HCT116 (cell line): ENCODE data around the gene PCYT1A. TPM values are rescaled to one million over a fixed set of nuclear protein-coding genes. Genes with fewer than 3 reads are reported as not detected.

Experiments used
- ATAC-seq: fragments of 200-7000 bp; cut with Tn5 transposase; 2 replicates; pipeline ENCODE4 v1.9.1; 2020; ENCODE audit warnings: mild to moderate bottlenecking, moderate library complexity
- BruUV-seq: library from RNA; stranded (reverse); fragments of 400-500 nt; replicated peaks from 2 replicates; lab custom pipeline; 2021; lab: Mats Ljungman, UMichigan
- CTCF ChIA-PET: fragments of 300-600 bp; sonication (Branson Sonifier 250); formaldehyde crosslinking; loops from one replicate; lab custom pipeline; 2021; ENCODE audit warnings: antibody characterized with exemption; lab: Charles Lee
- POLR2A ChIA-PET: fragments of 300-600, 350-600 bp; sonication (Branson Sonifier 250); formaldehyde crosslinking; loops from one replicate; lab custom pipeline; 2021; ENCODE audit warnings: antibody characterized with exemption; lab: Charles Lee
- RAD21 ChIA-PET, 2 experiments: fragments of 300-600 bp; sonication (Branson Sonifier 250); formaldehyde crosslinking; loops; one replicate each; lab custom pipeline; 2023; ENCODE audit warnings: low total read pairs in 2 of 2; ENCODE audit not compliant: uncharacterized antibody in 2 of 2, unreplicated experiment in 2 of 2, low non-redundant PET in 1 of 2; lab: Charles Lee
- DNase-seq: peaks from one replicate; pipeline ENCODE4 v3.0.0-alpha.2; 2010; ENCODE audit warnings: low read depth, low spot score
- H2AFZ ChIP-seq: fragments of 200-600 bp; shearing (Covaris generic), sonication (generic); 2 replicates; pipeline ENCODE4 v1.6.1; 2017; ENCODE audit warnings: low read depth, mixed run types, mixed read lengths, antibody characterized with exemption, low read length; ENCODE audit not compliant: poor library complexity, severe bottlenecking
- H3K27ac ChIP-seq: 2 replicates; pipeline ENCODE4 v1.5.1; 2012; ENCODE audit warnings: low read depth, low read length
- H3K27me3 ChIP-seq: fragments of 200-600 bp; sonication (generic); 2 replicates; pipeline ENCODE4 v1.6.1; 2016; ENCODE audit warnings: mixed run types, low read length, mixed read lengths; ENCODE audit not compliant: insufficient read depth
- H3K36me3 ChIP-seq, 2 experiments: fragments of 200-500 bp in 1 of 2; fragments of 200-600 bp in 1 of 2; sonication (Bioruptor generic) in 1 of 2; sonication (generic) in 1 of 2; 2 replicates each; pipeline versions ENCODE4 v1.5.1 to v1.6.1; 2014 to 2016; ENCODE audit warnings: low read length in 2 of 2, inconsistent platforms in 1 of 2, mixed read lengths in 1 of 2, mixed run types in 1 of 2; ENCODE audit not compliant: insufficient read depth in 2 of 2, control insufficient read depth in 1 of 2
- H3K4me1 ChIP-seq, 2 experiments: fragments of 200-600 bp in 1 of 2; sonication (generic) in 1 of 2; 2 replicates each; pipeline versions ENCODE4 v1.5.1 to v1.6.1; 2012 to 2017; ENCODE audit warnings: low read length in 2 of 2, inconsistent platforms in 1 of 2, mild to moderate bottlenecking in 1 of 2, mixed read lengths in 1 of 2, mixed run types in 1 of 2, moderate library complexity in 1 of 2; ENCODE audit not compliant: insufficient read depth in 2 of 2, control insufficient read depth in 1 of 2
- H3K4me2 ChIP-seq: fragments of 200-600 bp; sonication (generic); 2 replicates; pipeline ENCODE4 v1.6.1; 2017; ENCODE audit warnings: mixed run types, low read length, mixed read lengths
- H3K4me3 ChIP-seq, 2 experiments: fragments of 200-600 bp in 1 of 2; sonication (generic) in 1 of 2; replicated peaks in 1 of 2; 2 replicates each; pipeline ENCODE4 v1.5.1; 2011 to 2016; ENCODE audit warnings: low read length in 2 of 2, control low read depth in 1 of 2, low read depth in 1 of 2, mild to moderate bottlenecking in 1 of 2, mixed read lengths in 1 of 2, mixed run types in 1 of 2
- H3K79me2 ChIP-seq: fragments of 200-600 bp; sonication (generic); 2 replicates; pipeline ENCODE4 v1.6.1; 2017; ENCODE audit warnings: mild to moderate bottlenecking, mixed run types, low read length, moderate library complexity, mixed read lengths; ENCODE audit not compliant: insufficient read depth
- H3K9ac ChIP-seq: fragments of 200-600 bp; sonication (generic); 2 replicates; pipeline ENCODE4 v1.6.1; 2016; ENCODE audit warnings: low read length, mixed read lengths
- H3K9me2 ChIP-seq: fragments of 200-600 bp; sonication (generic), shearing (Covaris generic); 2 replicates; pipeline ENCODE4 v1.6.1; 2017; ENCODE audit warnings: mixed run types, mild to moderate bottlenecking, moderate library complexity; ENCODE audit not compliant: insufficient read depth
- H3K9me3 ChIP-seq, 2 experiments: fragments of 200-500 bp in 1 of 2; fragments of 200-600 bp in 1 of 2; sonication (Bioruptor generic) in 1 of 2; sonication (generic) in 1 of 2; 2 replicates each; pipeline ENCODE4 v1.6.1; 2014 to 2017; ENCODE audit warnings: low read length in 2 of 2, mixed read lengths in 2 of 2, inconsistent platforms in 1 of 2, low read depth in 1 of 2, mild to moderate bottlenecking in 1 of 2, mixed run types in 1 of 2, moderate library complexity in 1 of 2; ENCODE audit not compliant: control insufficient read depth in 1 of 2, insufficient read depth in 1 of 2
- H4K20me1 ChIP-seq: fragments of 200-600 bp; sonication (generic), shearing (Covaris generic); 2 replicates; pipeline ENCODE4 v1.6.1; 2017; ENCODE audit warnings: mixed run types, mild to moderate bottlenecking, moderate library complexity; ENCODE audit not compliant: insufficient read depth
- CBX3 ChIP-seq: IDR thresholded peaks from 2 replicates; pipeline ENCODE4 v1.6.1; 2012; ENCODE audit warnings: low read depth
- CTCF ChIP-seq, 3 experiments: fragments of 200-600 bp in 1 of 3; sonication (generic) in 1 of 3; IDR thresholded peaks in 2 of 3; conservative IDR thresholded peaks in 1 of 3; 2 replicates each; pipeline ENCODE4 v1.5.1; 2012 to 2017; ENCODE audit warnings: low read depth in 2 of 3, low read length in 2 of 3, antibody characterized with exemption in 1 of 3, borderline replicate concordance in 1 of 3, control low read depth in 1 of 3, mild to moderate bottlenecking in 1 of 3, mixed read lengths in 1 of 3, mixed run types in 1 of 3, moderate library complexity in 1 of 3; ENCODE audit not compliant: insufficient read depth in 1 of 3
- ELF1 ChIP-seq: IDR thresholded peaks from 2 replicates; pipeline ENCODE4 v1.6.1; 2012; ENCODE audit warnings: low read depth, borderline replicate concordance
- EZH2phosphoT487 ChIP-seq: fragments of 200-600 bp; IDR thresholded peaks from 2 replicates; pipeline ENCODE4 v1.6.1; 2018; ENCODE audit warnings: antibody characterized with exemption, borderline replicate concordance
- FOSL1 ChIP-seq: IDR thresholded peaks from 2 replicates; pipeline ENCODE4 v1.6.1; 2012; ENCODE audit warnings: low read depth
- POLR2AphosphoS5 ChIP-seq: IDR thresholded peaks from 2 replicates; pipeline ENCODE4 v1.6.1; 2011; ENCODE audit warnings: mild to moderate bottlenecking, low read depth, low read length, moderate library complexity
- RAD21 ChIP-seq: IDR thresholded peaks from 2 replicates; pipeline ENCODE4 v1.6.1; 2012; ENCODE audit warnings: low read depth, mild to moderate bottlenecking
- SIN3A ChIP-seq: IDR thresholded peaks from 2 replicates; pipeline ENCODE4 v1.6.1; 2012; ENCODE audit warnings: low read depth
- SRF ChIP-seq: IDR thresholded peaks from 2 replicates; pipeline ENCODE4 v1.6.1; 2012; ENCODE audit warnings: low read depth
- YY1 ChIP-seq: IDR thresholded peaks from 2 replicates; pipeline ENCODE4 v1.6.1; 2011; ENCODE audit warnings: low read length, low read depth, moderate library complexity, mild to moderate bottlenecking; ENCODE audit not compliant: insufficient replicate concordance; ENCODE audit errors: extremely low read depth
- ZFX ChIP-seq: fragments of 450-650 bp; IDR thresholded peaks from 2 replicates; pipeline ENCODE4 v1.6.1; 2017
- intact Hi-C: fragments of 100-400 bp; cut with micrococcal nuclease; formaldehyde crosslinking; loops from 2 replicates; pipeline ENCODE4 v1.10.0; 2022
- total RNA-seq: library from RNA; stranded (reverse); gene quantifications from one replicate; pipeline ENCODE4 v1.2.1, GENCODE V29; 2021; ENCODE audit not compliant: unreplicated experiment

The PCYT1A gene
- total RNA-seq, 1 experiment from 2014 or later, result 32.1 TPM

GRCh38 chr3:196195664-196196265 is 91.8 kb downstream of the PCYT1A start:
- Histone ChIP-seq H3K27me3 (no peaks in the 10 kb centered on the region), H3K4me1 (no peaks in the 10 kb centered on the region; a peak in 1 of 4 replicates), H3K79me2 (no peaks in the 10 kb centered on the region), H3K4me2 (no peak overlapping the region), H3K4me3 (no peak overlapping the region), H2AFZ (no peak overlapping the region), H3K9me2 (no peaks in the 10 kb centered on the region), H3K36me3 (no peaks in the 10 kb centered on the region), H4K20me1 (no peaks in the 10 kb centered on the region), H3K27ac (no peak overlapping the region), H3K9ac (no peak overlapping the region)
- intact Hi-C loops, result loop anchor here (1.0 kb wide), 2 partner anchors 122 to 169 kb away; no protein-coding TSS in a partner anchor
- no TSS peak for BruUV-seq
- POLR2A ChIA-PET, result no interaction called here
- no peak for ATAC-seq
- CTCF ChIA-PET, result interaction anchor here (0.6 to 2.3 kb wide), 5 partner anchors 122 to 343 kb away, joined by 3 to 17 read pairs (median 7); no protein-coding TSS in a partner anchor
- RAD21 ChIA-PET, result no interaction called here
- TF ChIP-seq CBX3 (no peak), ELF1 (no peak), CTCF (IDR thresholded peaks at IDR 0.05 in 2 of 3, conservative IDR thresholded peaks at IDR 0.05 in 1 of 3; ENCODE audit: borderline replicate concordance in 1 of 3, insufficient read depth in 1 of 3, low read depth in 2 of 3, low read length in 2 of 3) (no peak), SRF (no peak)
- TF ChIP-seq, all 23 proteins: peak for 0
- DNase-seq, result no peak
- H3K9me3 ChIP-seq, result no peaks in the 10 kb centered on the region

- no peak overlapping the region for H3K4me3 ChIP-seq
- H3K9ac ChIP-seq, result no peak overlapping the region
- no peaks in the 10 kb centered on the region; a peak in 1 of 4 replicates for H3K4me1 ChIP-seq
- H4K20me1 ChIP-seq, result no peaks in the 10 kb centered on the region
- RAD21 ChIA-PET, result no interaction called here
- intact Hi-C loops, result no loop called here
- no TSS peak for BruUV-seq
- H3K27me3 ChIP-seq, result no peaks in the 10 kb centered on the region
- no peaks in the 10 kb centered on the region for H3K9me2 ChIP-seq
- TF ChIP-seq ZFX (no peak), CBX3 (no peak), FOSL1 (no peak), EZH2phosphoT487 (no peak), RAD21 (no peak), SIN3A (no peak), CTCF (IDR thresholded peaks at IDR 0.05 in 2 of 3, conservative IDR thresholded peaks at IDR 0.05 in 1 of 3; ENCODE audit: borderline replicate concordance in 1 of 3, insufficient read depth in 1 of 3, low read depth in 2 of 3, low read length in 2 of 3) (no peak), POLR2AphosphoS5 (no peak), YY1 (no peak)
- no peak overlapping the region for H3K27ac ChIP-seq
- H3K4me2 ChIP-seq, result no peak overlapping the region
- ATAC-seq, result no peak
- no peak for DNase-seq
- H3K36me3 ChIP-seq, result no peaks in the 10 kb centered on the region
- no peaks in the 10 kb centered on the region for H3K9me3 ChIP-seq
- CTCF ChIA-PET, result no interaction called here
- H2AFZ ChIP-seq, result no peak overlapping the region
- POLR2A ChIA-PET, result no interaction called here
- no peaks in the 10 kb centered on the region for H3K79me2 ChIP-seq
These were observed 93.0 kb downstream of the PCYT1A start for GRCh38 chr3:196194542-196194915.
